HG02852 (cell line): ENCODE measurements around the gene GAB3.
"Not testable (repeated sequence)": the region's sequence is repeated elsewhere in the genome, so short reads cannot be mapped to it uniquely, and the experiment has no call there.

ENCODE experiments used
- ATAC-seq: cut with Tn5 transposase; IDR thresholded peaks from one replicate; pipeline ENCODE4 v1.9.1; 2021; ENCODE audit warnings: mild to moderate bottlenecking, moderate library complexity; ENCODE audit not compliant: unreplicated experiment

Gene GAB3

GRCh38 chrX:154721155-154721554 lies 29.7 kb downstream of the GAB3 start:
- no peak for ATAC-seq

GRCh38 chrX:154720067-154720466 lies 30.8 kb downstream of the GAB3 start:
- ATAC-seq: no peak

GRCh38 chrX:154719132-154719675 lies 31.7 kb downstream of the GAB3 start:
- no peak for ATAC-seq

GRCh38 chrX:154718616-154719015 lies 32.3 kb downstream of the GAB3 start:
- ATAC-seq: no peak

- no peak for ATAC-seq
Observed at GRCh38 chrX:154717824-154718223, 33.1 kb downstream of the GAB3 start.

GRCh38 chrX:154715825-154716224 lies 35.1 kb downstream of the GAB3 start:
- no peak for ATAC-seq

GRCh38 chrX:154714925-154715324 lies 36.0 kb downstream of the GAB3 start:
- ATAC-seq: peak; percentile 49

- peak; percentile 88 for ATAC-seq
Observed at GRCh38 chrX:154712781-154713740, 37.8 kb downstream of the GAB3 start.

GRCh38 chrX:154711264-154711663 lies 39.6 kb downstream of the GAB3 start:
- no peak for ATAC-seq

GRCh38 chrX:154710309-154710708 lies 40.6 kb downstream of the GAB3 start:
- ATAC-seq: no peak

GRCh38 chrX:154698630-154699248 lies 52.1 kb downstream of the GAB3 start:
- no peak for ATAC-seq

GRCh38 chrX:154696676-154697045 lies 54.2 kb downstream of the GAB3 start:
- ATAC-seq: no peak

GRCh38 chrX:154695911-154696675 lies 54.8 kb downstream of the GAB3 start:
- ATAC-seq: no peak

GRCh38 chrX:154693394-154693793 lies 57.5 kb downstream of the GAB3 start:
- no peak for ATAC-seq

- ATAC-seq: not testable (repeated sequence)
Observed at GRCh38 chrX:154690438-154690837, 60.4 kb downstream of the GAB3 start.

GRCh38 chrX:154672084-154672483 lies 78.8 kb downstream of the GAB3 start:
- not testable (repeated sequence) for ATAC-seq

- ATAC-seq: not testable (repeated sequence)
Observed at GRCh38 chrX:154670848-154671247, 80.0 kb downstream of the GAB3 start.

GRCh38 chrX:154661899-154662298 lies 89.0 kb downstream of the GAB3 start:
- ATAC-seq: no peak

GRCh38 chrX:154661170-154661569 lies 89.7 kb downstream of the GAB3 start:
- ATAC-seq: no peak

- no peak for ATAC-seq
Observed at GRCh38 chrX:154660541-154660940, 90.3 kb downstream of the GAB3 start.

- no peak for ATAC-seq
Observed at GRCh38 chrX:154658957-154659356, 91.9 kb downstream of the GAB3 start.
